GOT3 (cell line): ENCODE data around the gene TUBB1.

Source experiments
- DNase-seq: peaks from one replicate; lab custom pipeline; 2025; ENCODE audit warnings: mixed read lengths; lab: John Stamatoyannopoulos, UW

The TUBB1 gene

GRCh38 chr20:59042796-59043631, 23.8 kb downstream of the TUBB1 start:
- DNase-seq = peak; percentile 91

GRCh38 chr20:59043698-59044097, 24.5 kb downstream of the TUBB1 start:
- no peak for DNase-seq

GRCh38 chr20:59044295-59044694, 25.1 kb downstream of the TUBB1 start:
- DNase-seq = no peak

- DNase-seq = no peak
These were observed 25.6 kb downstream of the TUBB1 start for GRCh38 chr20:59044796-59045195.

- no peak for DNase-seq
These were observed 27.6 kb downstream of the TUBB1 start for GRCh38 chr20:59046862-59047261.

GRCh38 chr20:59047938-59048680, 28.9 kb downstream of the TUBB1 start:
- DNase-seq = no peak

GRCh38 chr20:59048681-59049030, 29.4 kb downstream of the TUBB1 start:
- no peak for DNase-seq

GRCh38 chr20:59050437-59050836, 31.2 kb downstream of the TUBB1 start:
- no peak for DNase-seq

- DNase-seq = no peak
These were observed 32.5 kb downstream of the TUBB1 start for GRCh38 chr20:59051666-59052185.

- no peak for DNase-seq
These were observed 36.1 kb downstream of the TUBB1 start for GRCh38 chr20:59055302-59055701.

GRCh38 chr20:59062081-59062480, 42.9 kb downstream of the TUBB1 start:
- DNase-seq = no peak

- DNase-seq = no peak
These were observed 44.4 kb downstream of the TUBB1 start for GRCh38 chr20:59063358-59064213.

GRCh38 chr20:59064214-59064722, 45.0 kb downstream of the TUBB1 start:
- no peak for DNase-seq

- DNase-seq = no peak
These were observed 49.3 kb downstream of the TUBB1 start for GRCh38 chr20:59068534-59068933.

GRCh38 chr20:59069026-59069425, 49.8 kb downstream of the TUBB1 start:
- no peak for DNase-seq

GRCh38 chr20:59071216-59071615, 52.0 kb downstream of the TUBB1 start:
- no peak for DNase-seq

- DNase-seq = no peak
These were observed 54.4 kb downstream of the TUBB1 start for GRCh38 chr20:59073582-59073981.

- DNase-seq = no peak
These were observed 55.2 kb downstream of the TUBB1 start for GRCh38 chr20:59074456-59074855.

- no peak for DNase-seq
These were observed 56.8 kb downstream of the TUBB1 start for GRCh38 chr20:59075934-59076508.
